HUES64 (cell line): Measurements from ENCODE around the gene THPO.
A peak's percentile ranks its signal among the peaks of the same experiment; 100 is the strongest.

Experiments used
- H3K27ac ChIP-seq: 2 replicates; pipeline ENCODE4 v1.7.0; 2013; ENCODE audit warnings: low read depth, low read length, inconsistent platforms
- H3K27me3 ChIP-seq: 2 replicates; pipeline ENCODE4 v1.6.1; 2013; ENCODE audit warnings: mild to moderate bottlenecking, low read length; ENCODE audit not compliant: insufficient read depth
- H3K36me3 ChIP-seq: 2 replicates; pipeline ENCODE4 v1.6.1; 2013; ENCODE audit warnings: mild to moderate bottlenecking, low read length; ENCODE audit not compliant: insufficient read depth
- H3K4me1 ChIP-seq: 2 replicates; pipeline ENCODE4 v1.6.1; 2013; ENCODE audit warnings: mild to moderate bottlenecking, low read length, moderate library complexity; ENCODE audit not compliant: insufficient read depth
- H3K4me3 ChIP-seq: 2 replicates; pipeline ENCODE4 v1.5.1; 2013; ENCODE audit warnings: mild to moderate bottlenecking, low read length, moderate library complexity
- H3K9ac ChIP-seq: 2 replicates; pipeline ENCODE4 v1.6.1; 2013; ENCODE audit warnings: mild to moderate bottlenecking, low read depth, low read length
- H3K9me3 ChIP-seq: 2 replicates; pipeline ENCODE4 v1.6.1; 2013; ENCODE audit warnings: low read depth, low read length; ENCODE audit not compliant: insufficient read depth
- WGBS: fragments of 150-250, 120-280 bp; methylation state at CpG from one replicate; pipeline ENCODE4 v1.1.7; 2013; ENCODE audit warnings: missing lambda C conversion rate; 5-methylcytosine and 5-hydroxymethylcytosine counted together

Gene THPO

GRCh38 chr3:184384342-184384741, 6.3 kb upstream of the THPO start:
- WGBS: 93% methylated on average over 9 of the region's 9 CpGs
- Histone ChIP-seq H3K36me3 (no peaks in the 10 kb centered on the region), H3K27me3 (peaks cover 39% of the 10 kb centered on the region), H3K9me3 (no peaks in the 10 kb centered on the region), H3K4me3 (no peak overlapping the region), H3K4me1 (peaks cover 3% of the 10 kb centered on the region; the same call in 1 of the 2 replicates), H3K27ac (no peak overlapping the region), H3K9ac (no peak overlapping the region)

- Histone ChIP-seq H3K27ac (no peak overlapping the region), H3K27me3 (peaks cover 50% of the 10 kb centered on the region), H3K4me3 (no peak overlapping the region), H3K4me1 (peaks cover 11% of the 10 kb centered on the region), H3K36me3 (no peaks in the 10 kb centered on the region), H3K9me3 (no peaks in the 10 kb centered on the region), H3K9ac (no peak overlapping the region)
- WGBS: 89% methylated on average over 14 of the region's 15 CpGs
Measured at GRCh38 chr3:184383033-184383740, 5.2 kb upstream of the THPO start.

DNA sequence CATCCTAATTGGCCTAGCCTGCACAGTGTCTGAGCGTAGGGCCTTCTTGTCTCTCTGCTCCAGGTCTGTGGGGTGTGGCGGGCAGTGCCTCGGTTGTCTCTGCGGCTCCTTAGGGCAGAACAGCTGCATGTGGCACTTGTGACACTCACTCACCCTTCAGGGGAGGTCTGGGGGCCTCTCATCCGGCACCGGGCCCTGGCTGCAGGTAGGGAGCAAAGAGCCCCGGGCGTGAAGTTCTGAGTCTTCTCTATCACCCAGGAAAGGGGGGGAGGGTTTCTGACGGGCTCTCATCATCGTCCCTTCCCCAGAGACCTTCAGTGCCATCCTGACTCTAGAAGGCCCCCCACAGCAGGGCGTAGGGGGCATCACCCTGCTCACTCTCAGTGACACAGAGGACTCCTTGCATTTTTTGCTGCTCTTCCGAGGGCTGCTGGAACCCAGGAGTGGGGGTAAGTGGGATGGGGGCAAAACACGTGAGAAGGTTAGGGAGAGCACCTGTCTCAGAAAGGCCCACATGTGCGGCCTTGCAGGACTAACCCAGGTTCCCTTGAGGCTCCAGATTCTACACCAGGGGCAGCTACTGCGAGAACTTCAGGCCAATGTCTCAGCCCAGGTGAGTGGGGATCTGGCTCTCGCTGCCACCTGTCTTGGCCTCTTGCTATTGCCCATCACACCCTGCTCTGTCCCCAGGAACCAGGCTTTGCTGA, 4.5 kb upstream of the THPO start:
- Histone ChIP-seq H3K9ac (no peak overlapping the region), H3K4me1 (peaks cover 18% of the 10 kb centered on the region), H3K4me3 (no peak overlapping the region), H3K27ac (no peak overlapping the region), H3K9me3 (no peaks in the 10 kb centered on the region), H3K36me3 (no peaks in the 10 kb centered on the region), H3K27me3 (peaks cover 55% of the 10 kb centered on the region)
- WGBS: 90% methylated on average over 13 of the region's 16 CpGs

DNA sequence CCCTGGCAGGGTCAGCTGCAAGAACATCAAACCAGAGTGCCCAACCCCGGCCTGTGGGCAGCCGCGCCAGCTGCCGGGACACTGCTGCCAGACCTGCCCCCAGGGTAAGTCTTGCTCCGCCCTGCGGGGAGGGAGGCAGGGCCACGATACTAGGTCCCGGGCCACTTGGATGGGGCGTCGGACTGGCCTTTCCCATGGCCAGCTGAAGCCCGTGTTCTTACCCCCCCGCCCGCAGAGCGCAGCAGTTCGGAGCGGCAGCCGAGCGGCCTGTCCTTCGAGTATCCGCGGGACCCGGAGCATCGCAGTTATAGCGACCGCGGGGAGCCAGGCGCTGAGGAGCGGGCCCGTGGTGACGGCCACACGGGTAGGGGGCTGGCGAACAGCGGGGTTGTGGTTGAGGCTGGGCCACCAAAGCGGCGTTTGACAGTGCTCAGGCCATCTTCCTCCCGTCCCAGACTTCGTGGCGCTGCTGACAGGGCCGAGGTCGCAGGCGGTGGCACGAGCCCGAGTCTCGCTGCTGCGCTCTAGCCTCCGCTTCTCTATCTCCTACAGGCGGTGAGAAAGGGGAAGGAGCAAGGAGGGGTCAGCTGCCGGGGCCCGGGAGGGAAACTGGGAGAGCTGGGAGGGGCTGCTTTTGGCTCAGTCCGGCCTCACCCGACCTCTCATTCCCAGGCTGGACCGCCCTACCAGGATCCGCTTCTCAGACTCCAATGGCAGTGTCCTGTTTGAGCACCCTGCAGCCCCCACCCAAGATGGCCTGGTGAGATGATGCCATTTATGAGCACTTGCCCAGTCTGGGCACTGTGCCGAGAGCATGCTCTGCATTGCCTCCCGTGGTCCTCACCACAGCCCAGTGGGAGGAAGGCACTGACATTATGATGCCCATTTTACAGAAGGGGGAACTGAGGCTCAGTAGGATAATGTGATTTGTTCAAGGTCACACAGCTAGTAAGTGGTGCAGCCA, 3.5 kb upstream of the THPO start:
- Histone ChIP-seq H3K36me3 (no peaks in the 10 kb centered on the region), H3K4me3 (peak overlapping the region; percentile 56), H3K27me3 (peaks cover 60% of the 10 kb centered on the region), H3K27ac (no peak overlapping the region), H3K9ac (no peak overlapping the region), H3K4me1 (peaks cover 25% of the 10 kb centered on the region), H3K9me3 (no peaks in the 10 kb centered on the region)
- WGBS: 7% methylated on average over 51 of the region's 55 CpGs

- Histone ChIP-seq H3K9ac (no peak overlapping the region), H3K27ac (no peak overlapping the region), H3K4me3 (peak overlapping the region; percentile 56), H3K27me3 (peaks cover 60% of the 10 kb centered on the region), H3K9me3 (no peaks in the 10 kb centered on the region), H3K36me3 (no peaks in the 10 kb centered on the region), H3K4me1 (peaks cover 25% of the 10 kb centered on the region)
- WGBS: 1% methylated on average over 42 of the region's 42 CpGs
Measured at GRCh38 chr3:184380627-184381260, 2.7 kb upstream of the THPO start.

DNA sequence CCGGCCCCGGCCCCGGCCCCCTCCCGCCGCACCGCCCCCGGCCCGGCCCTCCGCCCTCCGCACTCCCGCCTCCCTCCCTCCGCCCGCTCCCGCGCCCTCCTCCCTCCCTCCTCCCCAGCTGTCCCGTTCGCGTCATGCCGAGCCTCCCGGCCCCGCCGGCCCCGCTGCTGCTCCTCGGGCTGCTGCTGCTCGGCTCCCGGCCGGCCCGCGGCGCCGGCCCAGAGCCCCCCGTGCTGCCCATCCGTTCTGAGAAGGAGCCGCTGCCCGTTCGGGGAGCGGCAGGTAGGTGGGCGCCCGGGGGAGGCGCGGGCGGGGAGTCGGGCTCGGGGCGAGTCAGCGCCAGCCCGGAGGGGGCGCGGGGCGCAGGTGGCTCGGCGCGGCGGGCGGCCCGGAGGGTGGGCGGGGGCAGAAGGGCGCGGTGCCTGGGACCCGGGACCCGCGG, 2.2 kb upstream of the THPO start:
- no peak overlapping the region for H3K27ac ChIP-seq
- no peaks in the 10 kb centered on the region for H3K9me3 ChIP-seq
- peaks cover 25% of the 10 kb centered on the region for H3K4me1 ChIP-seq
- under 1% methylated on average over 54 of the region's 62 CpGs for WGBS
- H3K9ac ChIP-seq: no peak overlapping the region
- peaks cover 63% of the 10 kb centered on the region for H3K27me3 ChIP-seq
- H3K4me3 ChIP-seq: peak overlapping the region; percentile 56
- H3K36me3 ChIP-seq: no peaks in the 10 kb centered on the region

- H3K9ac ChIP-seq: no peak within 1 kb of the TSS
- H3K36me3 ChIP-seq: no peaks in the 10 kb centered on the region
- H3K27me3 ChIP-seq: peaks cover 65% of the 10 kb centered on the region
- no peak within 1 kb of the TSS for H3K27ac ChIP-seq
- no peaks in the 10 kb centered on the region for H3K9me3 ChIP-seq
- 3% methylated on average over 57 of the region's 71 CpGs for WGBS
- peaks cover 25% of the 10 kb centered on the region for H3K4me1 ChIP-seq
- H3K4me3 ChIP-seq: peak within 1 kb of the TSS; percentile 56
Measured at GRCh38 chr3:184379358-184380184, 1.6 kb upstream of the THPO start, which contains the start of gene CHRD. Gene CHRD (plus strand): TSS chr3:184380054. CDS start chr3:184380319, 265 bp downstream.

DNA sequence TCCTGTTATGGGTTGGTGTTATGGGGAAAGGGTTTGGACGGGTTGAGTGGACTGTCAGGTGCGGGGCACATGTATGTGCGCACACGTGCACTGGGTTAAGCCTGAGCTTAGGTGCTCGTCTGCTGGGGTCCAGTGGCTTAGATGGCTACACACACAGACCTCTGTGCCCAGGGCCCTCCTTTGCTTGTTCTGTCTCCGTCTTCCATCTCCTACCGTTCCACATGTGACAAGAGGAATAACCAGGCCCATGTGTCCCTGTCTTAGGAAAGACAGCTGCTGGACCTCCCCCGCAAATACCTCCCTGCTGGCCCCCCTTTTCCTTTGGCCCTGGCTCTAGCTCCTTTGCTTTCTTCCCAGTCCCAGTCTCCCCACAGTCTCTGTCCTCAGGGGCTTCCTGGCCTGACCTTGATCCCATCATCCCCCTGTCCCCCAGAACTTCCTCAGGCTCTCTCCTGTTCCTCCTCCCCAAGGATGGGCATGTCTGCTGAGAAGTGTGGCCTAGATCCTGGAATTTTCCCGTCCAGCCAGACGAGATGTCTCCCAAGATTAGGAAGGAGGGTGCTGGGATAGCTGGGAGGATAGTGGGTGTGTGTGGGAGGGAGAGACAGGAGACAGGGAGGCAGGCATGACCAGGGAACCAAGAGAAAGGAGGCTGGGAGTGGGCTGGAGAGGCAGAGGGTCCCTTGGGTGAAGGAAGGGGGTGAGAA, 797 bp upstream of the THPO start:
- peak overlapping the region; percentile 51; the same call in 1 of the 2 replicates for H3K4me3 ChIP-seq
- H3K9ac ChIP-seq: no peak overlapping the region
- H3K9me3 ChIP-seq: no peaks in the 10 kb centered on the region
- peaks cover 63% of the 10 kb centered on the region for H3K27me3 ChIP-seq
- H3K27ac ChIP-seq: no peak overlapping the region
- H3K36me3 ChIP-seq: no peaks in the 10 kb centered on the region
- 79% methylated on average over 10 of the region's 10 CpGs for WGBS
- H3K4me1 ChIP-seq: peaks cover 25% of the 10 kb centered on the region

DNA sequence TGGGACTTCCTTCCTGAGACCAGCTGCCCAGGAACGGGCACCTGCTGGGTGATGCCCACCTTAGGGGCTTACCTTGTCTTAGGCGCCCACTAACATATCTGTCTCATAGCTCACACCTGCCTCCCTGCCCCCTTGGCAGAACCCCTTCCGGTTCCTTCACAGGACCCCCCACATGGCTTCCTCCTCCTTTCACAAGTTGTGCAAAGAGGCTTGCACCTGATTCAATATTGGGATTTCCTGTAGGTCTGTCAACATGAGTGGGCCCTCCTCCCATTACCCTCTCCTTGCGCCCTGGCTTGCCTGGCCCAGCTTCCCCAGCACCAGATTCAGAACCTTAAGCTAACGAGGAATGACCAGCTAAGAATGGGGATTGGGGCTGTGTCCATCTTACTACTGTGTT, 633 bp downstream of the THPO start:
- H3K9me3 ChIP-seq: no peaks in the 10 kb centered on the region
- no peak overlapping the region for H3K27ac ChIP-seq
- H3K9ac ChIP-seq: no peak overlapping the region
- peaks cover 51% of the 10 kb centered on the region for H3K27me3 ChIP-seq
- peaks cover 25% of the 10 kb centered on the region for H3K4me1 ChIP-seq
- no peaks in the 10 kb centered on the region for H3K36me3 ChIP-seq
- no peak overlapping the region for H3K4me3 ChIP-seq
- WGBS: 78% methylated on average over 5 of the region's 5 CpGs
